Panc1 (cell line): ENCODE measurements around the gene ZNF700. TPM values are rescaled to one million over a fixed set of nuclear protein-coding genes. Genes with fewer than 3 reads are reported as not detected.

Experiments used
- ATAC-seq: fragments of 200-7000 bp; cut with Tn5 transposase; 2 replicates; pipeline ENCODE4 v1.9.1; 2020; ENCODE audit warnings: mild to moderate bottlenecking, moderate library complexity
- BruUV-seq: library from RNA; stranded (reverse); fragments of 400-500 nt; replicated peaks from 2 replicates; lab custom pipeline; 2021; lab: Mats Ljungman, UMichigan
- CTCF ChIA-PET: fragments of 300-600 bp; sonication (Branson Sonifier 250); formaldehyde crosslinking; loops from one replicate; lab custom pipeline; 2022; ENCODE audit warnings: antibody characterized with exemption; lab: Charles Lee
- POLR2A ChIA-PET: fragments of 300-600 bp; sonication (Branson Sonifier 250); formaldehyde crosslinking; loops from one replicate; lab custom pipeline; 2022; ENCODE audit warnings: antibody characterized with exemption; lab: Charles Lee
- DNase-seq: peaks from one replicate; pipeline ENCODE4 v3.0.0-alpha.2; 2010; ENCODE audit warnings: low read depth, low spot score
- H3K27ac ChIP-seq: 2 replicates; pipeline ENCODE4 v1.5.1; 2011; ENCODE audit warnings: mild to moderate bottlenecking, low read length, inconsistent platforms
- H3K27me3 ChIP-seq: fragments of 200-500 bp; sonication (Bioruptor generic); 2 replicates; pipeline ENCODE4 v1.6.0; 2014; ENCODE audit warnings: low read length, inconsistent platforms; ENCODE audit not compliant: control insufficient read depth, insufficient read depth
- H3K36me3 ChIP-seq: fragments of 200-500 bp; sonication (Bioruptor generic); 2 replicates; pipeline ENCODE4 v1.5.1; 2014; ENCODE audit warnings: inconsistent platforms, mild to moderate bottlenecking, low read length, moderate library complexity; ENCODE audit not compliant: control insufficient read depth, insufficient read depth
- H3K4me1 ChIP-seq: 2 replicates; pipeline ENCODE4 v1.5.1; 2011; ENCODE audit warnings: inconsistent platforms, mild to moderate bottlenecking, low read length, moderate library complexity; ENCODE audit not compliant: control insufficient read depth, insufficient read depth
- H3K4me3 ChIP-seq, 2 experiments: 2 replicates each; pipeline ENCODE4 v1.5.1; 2011 to 2012; ENCODE audit warnings: low read depth in 2 of 2, low read length in 2 of 2, mild to moderate bottlenecking in 2 of 2, inconsistent platforms in 1 of 2, moderate library complexity in 1 of 2
- H3K9me3 ChIP-seq: fragments of 200-500 bp; sonication (Bioruptor generic); 2 replicates; pipeline ENCODE4 v1.5.1; 2014; ENCODE audit warnings: low read depth, mild to moderate bottlenecking, inconsistent platforms, low read length, moderate library complexity; ENCODE audit not compliant: control insufficient read depth, insufficient read depth
- CTCF ChIP-seq: fragments of 450-650 bp; IDR thresholded peaks from 2 replicates; pipeline ENCODE4 v1.5.1; 2017; ENCODE audit warnings: mild to moderate bottlenecking
- POLR2AphosphoS5 ChIP-seq: IDR thresholded peaks from 2 replicates; pipeline ENCODE4 v1.6.1; 2012; ENCODE audit warnings: mild to moderate bottlenecking, low read depth, low read length, moderate library complexity
- REST ChIP-seq, 2 experiments: IDR thresholded peaks; 2 replicates each; pipeline ENCODE4 v1.6.1; 2011 to 2012; ENCODE audit warnings: low read depth in 2 of 2, control low read depth in 1 of 2, low read length in 1 of 2, mild to moderate bottlenecking in 1 of 2, moderate library complexity in 1 of 2; ENCODE audit not compliant: insufficient read depth in 1 of 2
- SIN3A ChIP-seq: IDR thresholded peaks from 2 replicates; pipeline ENCODE4 v1.6.1; 2012; ENCODE audit warnings: low read depth, mild to moderate bottlenecking, low read length, moderate library complexity, borderline replicate concordance; ENCODE audit not compliant: insufficient read depth
- TCF7L2 ChIP-seq: IDR thresholded peaks from 2 replicates; pipeline ENCODE4 v1.6.1; 2011; ENCODE audit warnings: mild to moderate bottlenecking, low read depth, low read length, inconsistent platforms
- in situ Hi-C: cut with HindIII; loops from 2 replicates; pipeline ENCODE4 v1.10.0; 2016; ENCODE audit warnings: low sequenced_read_pairs, low pct_unique_long_range_greater_than_20kb
- intact Hi-C: fragments of 100-400 bp; cut with micrococcal nuclease; formaldehyde crosslinking; loops from one replicate; pipeline ENCODE4 v1.10.0; 2022; ENCODE audit not compliant: unreplicated experiment
- total RNA-seq: library from RNA; stranded (reverse); gene quantifications from one replicate; pipeline ENCODE4 v1.2.1, GENCODE V29; 2021; ENCODE audit not compliant: unreplicated experiment

Gene ZNF700
- total RNA-seq, 1 experiment from 2014 or later = 10.4 TPM

DNA sequence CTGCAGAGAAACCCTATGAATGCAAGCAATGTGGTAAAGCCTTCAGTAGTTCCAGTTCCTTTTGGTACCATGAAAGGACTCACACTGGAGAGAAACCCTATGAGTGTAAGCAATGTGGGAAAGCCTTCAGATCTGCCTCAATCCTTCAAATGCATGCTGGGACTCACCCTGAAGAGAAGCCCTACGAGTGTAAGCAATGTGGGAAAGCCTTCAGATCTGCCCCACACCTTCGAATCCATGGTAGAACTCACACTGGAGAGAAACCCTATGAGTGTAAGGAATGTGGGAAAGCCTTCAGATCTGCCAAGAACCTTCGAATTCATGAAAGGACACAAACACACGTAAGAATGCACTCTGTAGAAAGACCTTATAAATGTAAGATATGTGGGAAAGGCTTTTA lies 54.6 kb downstream of the ZNF700 start:
- POLR2A ChIA-PET = no interaction called here
- H3K27ac ChIP-seq = no peak overlapping the region
- intact Hi-C loops = no loop called here
- H3K4me1 ChIP-seq = no peaks in the 10 kb centered on the region
- H3K9me3 ChIP-seq = peaks cover 39% of the 10 kb centered on the region
- CTCF ChIA-PET = no interaction called here
- in situ Hi-C loops = no loop called here
- DNase-seq = no peak
- TF ChIP-seq SIN3A (no peak), TCF7L2 (no peak), REST (IDR thresholded peaks at IDR 0.05; ENCODE audit: insufficient read depth in 1 of 2, low read depth in 2 of 2, low read length in 1 of 2) (no peak), POLR2AphosphoS5 (no peak), CTCF (no peak)
- no TSS peak for BruUV-seq
- no peak overlapping the region for H3K4me3 ChIP-seq
- H3K27me3 ChIP-seq = no peaks in the 10 kb centered on the region
- no peak for ATAC-seq
- H3K36me3 ChIP-seq = no peaks in the 10 kb centered on the region

DNA sequence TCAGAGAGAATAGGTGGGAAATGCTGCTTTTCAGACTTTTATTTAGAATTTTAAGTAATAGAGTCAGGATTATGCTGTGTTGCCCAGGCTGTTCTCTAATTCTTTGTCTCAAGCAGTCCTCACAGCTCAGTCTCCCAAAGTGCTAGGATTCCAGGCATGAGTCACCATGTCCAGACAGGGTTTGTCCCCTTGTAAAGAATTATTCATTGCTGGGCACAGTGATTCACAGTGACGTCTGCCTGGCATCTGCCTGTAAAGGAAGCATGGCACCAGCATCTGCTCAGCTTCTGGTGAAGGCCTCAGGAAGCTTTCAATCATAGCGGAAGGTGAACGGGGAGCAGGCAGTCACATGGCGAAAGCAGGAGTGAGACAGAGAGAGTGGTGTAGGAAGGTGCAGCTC lies 57.6 kb downstream of the ZNF700 start:
- intact Hi-C loops = loop anchor here (10.0 kb wide), 1 partner anchor 58 kb away; the partner anchor contains the start of gene ZNF700

More for the DNA sequence above, 57.6 kb downstream of the ZNF700 start:
- Histone ChIP-seq H3K36me3 (no peaks in the 10 kb centered on the region), H3K27me3 (no peaks in the 10 kb centered on the region), H3K9me3 (peaks cover 38% of the 10 kb centered on the region), H3K4me3 (no peak overlapping the region), H3K27ac (no peak overlapping the region), H3K4me1 (no peaks in the 10 kb centered on the region)
- CTCF ChIA-PET = no interaction called here
- no TSS peak for BruUV-seq
- DNase-seq = no peak
- no peak for ATAC-seq
- POLR2A ChIA-PET = interaction anchor here (0.7 kb wide), 1 partner anchor 19 kb away, joined by 3 read pairs; no protein-coding TSS in a partner anchor
- in situ Hi-C loops = no loop called here
- TF ChIP-seq CTCF = no peak
- TF ChIP-seq TCF7L2 = no peak
- no peak for TF ChIP-seq SIN3A
- TF ChIP-seq POLR2AphosphoS5 = no peak
- TF ChIP-seq REST (IDR thresholded peaks at IDR 0.05; ENCODE audit: insufficient read depth in 1 of 2, low read depth in 2 of 2, low read length in 1 of 2) = no peak
